ENCODE measurements around the gene RPS6KA2.

DNA sequence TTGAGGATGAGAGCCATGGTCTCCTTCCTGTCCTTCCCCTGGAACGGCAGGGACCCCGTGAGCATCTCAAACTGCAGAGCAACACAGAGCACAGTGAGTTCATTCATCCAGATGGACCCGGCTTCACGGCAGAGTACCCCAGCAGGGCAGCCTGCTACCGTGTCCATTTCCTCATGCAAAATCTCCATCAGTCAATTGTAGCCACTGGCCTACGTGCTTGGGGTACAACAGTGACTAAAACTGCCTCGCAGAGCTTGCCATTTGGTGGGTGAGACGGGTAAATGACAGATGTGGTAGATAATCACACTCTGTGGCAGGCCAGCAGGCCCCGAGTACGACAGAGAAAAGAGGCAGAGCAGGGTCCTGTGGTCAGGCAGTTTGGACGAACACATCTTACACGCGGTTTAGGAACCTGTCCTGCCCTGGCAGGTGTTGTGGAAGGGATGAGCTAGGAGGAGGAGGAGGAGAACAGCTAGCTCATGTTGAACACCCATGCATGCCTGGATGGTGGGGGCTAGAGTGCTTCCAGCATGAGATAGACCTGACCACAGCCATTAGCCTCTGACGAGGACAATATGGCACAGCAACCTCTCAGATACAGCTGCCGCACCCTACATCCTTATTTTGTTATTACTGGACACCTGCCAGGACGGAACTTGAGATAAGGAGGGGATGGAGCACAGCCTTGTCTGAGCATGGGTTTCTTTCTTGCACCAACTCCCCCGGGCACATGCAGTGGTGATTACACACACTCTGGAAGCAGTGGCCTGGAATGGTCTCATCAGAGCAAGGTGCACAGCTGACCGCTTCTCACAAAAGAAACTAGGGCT, 136.2 kb downstream of the RPS6KA2 start:
- TF ChIP-seq, protein P1, sequence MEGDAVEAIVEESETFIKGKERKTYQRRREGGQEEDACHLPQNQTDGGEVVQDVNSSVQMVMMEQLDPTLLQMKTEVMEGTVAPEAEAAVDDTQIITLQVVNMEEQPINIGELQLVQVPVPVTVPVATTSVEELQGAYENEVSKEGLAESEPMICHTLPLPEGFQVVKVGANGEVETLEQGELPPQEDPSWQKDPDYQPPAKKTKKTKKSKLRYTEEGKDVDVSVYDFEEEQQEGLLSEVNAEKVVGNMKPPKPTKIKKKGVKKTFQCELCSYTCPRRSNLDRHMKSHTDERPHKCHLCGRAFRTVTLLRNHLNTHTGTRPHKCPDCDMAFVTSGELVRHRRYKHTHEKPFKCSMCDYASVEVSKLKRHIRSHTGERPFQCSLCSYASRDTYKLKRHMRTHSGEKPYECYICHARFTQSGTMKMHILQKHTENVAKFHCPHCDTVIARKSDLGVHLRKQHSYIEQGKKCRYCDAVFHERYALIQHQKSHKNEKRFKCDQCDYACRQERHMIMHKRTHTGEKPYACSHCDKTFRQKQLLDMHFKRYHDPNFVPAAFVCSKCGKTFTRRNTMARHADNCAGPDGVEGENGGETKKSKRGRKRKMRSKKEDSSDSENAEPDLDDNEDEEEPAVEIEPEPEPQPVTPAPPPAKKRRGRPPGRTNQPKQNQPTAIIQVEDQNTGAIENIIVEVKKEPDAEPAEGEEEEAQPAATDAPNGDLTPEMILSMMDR (IDR thresholded peaks at IDR 0.05) = no peak
- TF ChIP-seq POLR2A (IDR thresholded peaks at IDR 0.05) = no peak
